K562 (cell line): Measurements from ENCODE around the gene MMEL1. TPM values are rescaled to one million over a fixed set of nuclear protein-coding genes. Genes with fewer than 3 reads are reported as not detected.

Experiments used
- ATAC-seq: fragments of 200-7000 bp; cut with Tn5 transposase; 3 replicates; pipeline ENCODE4 v1.9.1; 2020; ENCODE audit warnings: moderate library complexity
- BruUV-seq: library from RNA; stranded (reverse); fragments of 400-500 nt; replicated peaks from 2 replicates; lab custom pipeline; 2021; lab: Mats Ljungman, UMichigan
- CTCF ChIA-PET: fragments of 300-600 bp; formaldehyde crosslinking; extraction: SDS; loops from one replicate; lab custom pipeline; 2021; ENCODE audit warnings: low intra/inter-chr PET ratio; lab: Yijun Ruan, JAX
- POLR2A ChIA-PET: fragments of 300-600, 350-650 bp; sonication (Branson Sonifier 250); formaldehyde crosslinking; extraction: SDS; loops from one replicate; lab custom pipeline; 2021; ENCODE audit warnings: antibody characterized with exemption, inconsistent platforms; lab: Yijun Ruan, JAX
- DNase-seq, 4 experiments: peaks; one replicate each; pipeline versions ENCODE4 v3.0.0 to v3.0.0-alpha.2; 2011 to 2018; ENCODE audit warnings: low spot score in 3 of 4, mixed read lengths in 3 of 4; ENCODE audit errors: extremely low read depth in 1 of 4
- FAIRE-seq: peaks from 2 replicates; lab custom pipeline; 2011; peaks lifted over from hg19 to GRCh38; lab: Jason Lieb, UNC
- H2AFZ ChIP-seq: 2 replicates; pipeline ENCODE4 v1.6.0; 2011; ENCODE audit warnings: low read depth, low read length, control low read depth, inconsistent platforms
- H3K27ac ChIP-seq: fragments of 200-600 bp; 3 replicates; pipeline ENCODE4 v1.8.0; 2011; ENCODE audit warnings: low read depth, mild to moderate bottlenecking, control low read depth, inconsistent platforms, low read length, moderate library complexity, mixed read lengths; ENCODE audit errors: extremely low read depth
- H3K27me3 ChIP-seq, 2 experiments: fragments of 300-600 bp in 1 of 2; 2 replicates in 1 of 2; 3 replicates in 1 of 2; pipeline versions ENCODE4 v1.6.0 to v1.8.0; 2011; ENCODE audit warnings: inconsistent platforms in 2 of 2, low read length in 2 of 2, mild to moderate bottlenecking in 1 of 2, mixed read lengths in 1 of 2, moderate library complexity in 1 of 2; ENCODE audit not compliant: control insufficient read depth in 2 of 2, insufficient read depth in 2 of 2
- H3K36me3 ChIP-seq: fragments of 300-600 bp; 3 replicates; pipeline ENCODE4 v1.8.0; 2011; ENCODE audit warnings: mild to moderate bottlenecking, low read length, inconsistent platforms; ENCODE audit not compliant: control insufficient read depth, insufficient read depth
- H3K4me1 ChIP-seq, 2 experiments: fragments of 200-600 bp in 1 of 2; replicated peaks in 1 of 2; 2 replicates in 1 of 2; 3 replicates in 1 of 2; pipeline versions ENCODE4 v1.5.1 to v1.8.0; 2011; ENCODE audit warnings: inconsistent platforms in 2 of 2, low read length in 2 of 2, mild to moderate bottlenecking in 1 of 2, mixed read lengths in 1 of 2, moderate library complexity in 1 of 2; ENCODE audit not compliant: control insufficient read depth in 2 of 2, insufficient read depth in 2 of 2
- H3K4me2 ChIP-seq: 2 replicates; pipeline ENCODE4 v1.6.1; 2011; ENCODE audit warnings: low read length, control low read depth, inconsistent platforms, mixed read lengths; ENCODE audit not compliant: insufficient read depth
- H3K4me3 ChIP-seq: fragments of 200-600 bp; sonication (generic), shearing (Covaris generic); 2 replicates; pipeline ENCODE4 v1.5.1; 2016; ENCODE audit warnings: control low read depth, inconsistent platforms
- H3K79me2 ChIP-seq: fragments of 200-600 bp; 3 replicates; pipeline ENCODE4 v1.8.0; 2011; ENCODE audit warnings: low read length, inconsistent platforms; ENCODE audit not compliant: control insufficient read depth, insufficient read depth
- H3K9ac ChIP-seq, 2 experiments: 2 replicates each; pipeline versions ENCODE4 v1.6.0 to v1.6.1; 2011; ENCODE audit warnings: low read depth in 2 of 2, low read length in 2 of 2, control low read depth in 1 of 2, inconsistent platforms in 1 of 2, mild to moderate bottlenecking in 1 of 2, mixed read lengths in 1 of 2; ENCODE audit not compliant: insufficient read depth in 1 of 2
- H3K9me1 ChIP-seq: one replicate; pipeline ENCODE4 v1.6.0; 2011; ENCODE audit warnings: inconsistent platforms, mild to moderate bottlenecking, low read length, moderate library complexity; ENCODE audit not compliant: control insufficient read depth, insufficient read depth
- H3K9me3 ChIP-seq: replicated peaks from 2 replicates; pipeline ENCODE4 v1.5.1; 2011; ENCODE audit warnings: low read depth, low read length, inconsistent platforms; ENCODE audit not compliant: control insufficient read depth, insufficient read depth
- H4K20me1 ChIP-seq: replicated peaks from 2 replicates; pipeline ENCODE4 v1.6.1; 2011; ENCODE audit warnings: low read length, inconsistent platforms, mixed read lengths; ENCODE audit not compliant: control insufficient read depth, insufficient read depth
- CHCHD3 ChIP-seq: fragments of 250-450 bp; sonication (Bioruptor Pico); IDR thresholded peaks from 2 replicates; pipeline ENCODE4 v2.1.2; 2022; ENCODE audit warnings: mild to moderate bottlenecking
- HDAC8 ChIP-seq: fragments of 450-650 bp; IDR thresholded peaks from 2 replicates; pipeline ENCODE4 v1.6.1; 2016; ENCODE audit warnings: mild to moderate bottlenecking, missing genetic modification characterization, moderate library complexity, missing compliant biosample characterization
- HMGXB4 ChIP-seq: sonication (generic); formaldehyde crosslinking; IDR thresholded peaks from 2 replicates; pipeline ENCODE4 v1.8.1; 2023; ENCODE audit warnings: mild to moderate bottlenecking, missing genetic modification reagents
- SREBF2 ChIP-seq: sonication (generic); formaldehyde crosslinking; IDR thresholded peaks from 2 replicates; pipeline ENCODE4 v1.4.0; 2020; ENCODE audit warnings: mild to moderate bottlenecking, missing genetic modification reagents
- THAP7 ChIP-seq: fragments of 250-450 bp; sonication (Bioruptor Pico); IDR thresholded peaks from 2 replicates; pipeline ENCODE4 v1.5.0; 2021
- ZC3H11A ChIP-seq: IDR thresholded peaks from 2 replicates; pipeline ENCODE4 v1.6.1; 2012; ENCODE audit warnings: low read depth, low read length, improper control_type of control experiment
- ZNF217 ChIP-seq: sonication (generic); formaldehyde crosslinking; IDR thresholded peaks from 2 replicates; pipeline ENCODE4 v1.8.0; 2022; ENCODE audit warnings: mild to moderate bottlenecking, missing genetic modification reagents
- ZNF76 ChIP-seq: fragments of 250-450 bp; sonication (Bioruptor Pico); IDR thresholded peaks from 2 replicates; pipeline ENCODE4 v1.4.0; 2020; ENCODE audit warnings: mild to moderate bottlenecking, moderate library complexity, borderline replicate concordance
- WGBS: fragments of 100-300 bp; shearing (Covaris generic); methylation state at CpG from one replicate; pipeline ENCODE4 v1.1.6; 2016; ENCODE audit warnings: low coverage, mixed read lengths; ENCODE audit not compliant: insufficient coverage; ENCODE audit errors: missing lambda C conversion rate; 5-methylcytosine and 5-hydroxymethylcytosine counted together
- in situ Hi-C: fragments of 300-500 bp; cut with MboI; formaldehyde crosslinking; loops from 4 replicates; pipeline ENCODE4 v1.15.0; 2018; ENCODE audit warnings: inconsistent platforms, mixed read lengths
- intact Hi-C: fragments of 100-400 bp; cut with micrococcal nuclease; formaldehyde crosslinking; loops from 2 replicates; pipeline ENCODE4 v1.14.2; 2022
- polyA plus RNA-seq, 8 experiments: library from polyadenylated mRNA; depleted of rRNA in 4 of 8; stranded (reverse) in 5 of 8; unstranded in 3 of 8; fragments of >200 nt; fragmentation: Nextera tagmentation in 2 of 8; fragmentation: Illumina TruSeq in 1 of 8; extraction: Ambion mirVana in 2 of 8; extraction: Trizol in 1 of 8; gene quantifications; 2 replicates each; pipeline versions ENCODE4 v1.2.1 to v1.2.3, GENCODE V29; 2011 to 2014; ENCODE audit warnings: inconsistent platforms in 1 of 8, missing spikeins in 1 of 8
- total RNA-seq, 7 experiments: library from RNA; depleted of rRNA in 6 of 7; stranded (reverse); fragments of >200 nt in 6 of 7; fragmentation: Illumina TruSeq in 2 of 7; extraction: Trizol in 2 of 7; gene quantifications; 2 replicates each; pipeline versions ENCODE4 v1.2.1 to v1.2.3, GENCODE V29; 2011 to 2021; ENCODE audit warnings: low replicate concordance in 1 of 7

The MMEL1 gene
- total and polyA plus RNA-seq, 9 of the 15 experiments (the other 6 are each of a cell fraction or from before 2014, with no cell fraction given) = not detected

- CTCF ChIA-PET = no interaction called here
- TF ChIP-seq ZNF217 (CRISPR knock-in tag) (no peak), HMGXB4 (CRISPR knock-in tag) (no peak), HDAC8 (no peak), ZNF76 (CRISPR knock-in tag) (no peak), THAP7 (no peak), ZC3H11A (no peak), SREBF2 (no peak), CHCHD3 (CRISPR knock-in tag) (no peak)
- POLR2A ChIA-PET = interaction anchor here (1.8 kb wide), 1 partner anchor 27 kb away, joined by 5 read pairs; no protein-coding TSS in a partner anchor
These were observed 20.0 kb downstream of the MMEL1 start for GRCh38 chr1:2612591-2613365.

More at GRCh38 chr1:2612591-2613365, 20.0 kb downstream of the MMEL1 start:
- Histone ChIP-seq H3K4me3 (no peak overlapping the region), H3K79me2 (no peaks in the 10 kb centered on the region), H3K27me3 (peaks cover 8 to 29% of the 10 kb centered on the region in 2 experiments), H3K27ac (no peak overlapping the region), H3K36me3 (no peaks in the 10 kb centered on the region), H2AFZ (no peak overlapping the region), H3K9me1 (no peaks in the 10 kb centered on the region), H3K4me2 (no peak overlapping the region), H3K9me3 (no peaks in the 10 kb centered on the region; the same call in 1 of the 2 replicates), H4K20me1 (no peaks in the 10 kb centered on the region; the same call in 1 of the 2 replicates), H3K4me1 (peaks cover 0 to 32% of the 10 kb centered on the region in 2 experiments; a peak in 2 of 5 replicates), H3K9ac (no peak overlapping the region; a peak in 1 of 4 replicates)
- in situ Hi-C loops (no loop called here), intact Hi-C loops (no loop called here)
- no TSS peak for BruUV-seq
- ATAC-seq (no peak), FAIRE-seq (no peak), DNase-seq (no peak)
- 0% methylated on average over 11 of the region's 11 CpGs for WGBS
